Myocyte (in vitro differentiated cells): ENCODE data around the gene HTR4. TPM values are rescaled to one million over a fixed set of nuclear protein-coding genes. Genes with fewer than 3 reads are reported as not detected.

Experiments used
- DNase-seq: peaks from one replicate; pipeline ENCODE4 v3.0.0-alpha.2; 2012; ENCODE audit warnings: low read depth
- total RNA-seq: library from RNA; depleted of rRNA; stranded (reverse); fragments of >200 nt; gene quantifications from 2 replicates; pipeline ENCODE4 v1.2.3, GENCODE V29; 2014

Gene HTR4
- total RNA-seq, 1 donor from 2014 or later, result not detected

- DNase-seq, result peak; percentile 22
Observed at GRCh38 chr5:148615644-148616275, 38.6 kb downstream of the HTR4 start.

DNA sequence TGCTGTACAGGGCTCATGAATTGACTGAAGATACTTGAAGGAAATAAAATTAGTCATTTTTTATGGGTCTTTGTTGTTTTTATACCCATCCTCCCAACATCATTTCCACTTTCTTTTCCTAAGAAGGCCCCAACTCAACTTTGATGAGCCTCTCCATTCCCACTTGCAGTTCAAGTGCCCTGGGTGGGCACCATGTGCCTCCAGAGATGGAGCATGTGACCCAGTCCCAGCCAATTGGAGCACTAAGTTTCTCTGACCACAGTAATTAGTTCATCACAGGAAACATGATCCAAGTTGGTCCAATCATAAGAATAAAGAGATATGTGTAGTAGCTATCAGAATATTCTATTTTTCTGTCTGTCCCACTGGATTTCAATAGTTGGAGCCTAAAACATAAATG, 46.9 kb downstream of the HTR4 start:
- no peak for DNase-seq

DNA sequence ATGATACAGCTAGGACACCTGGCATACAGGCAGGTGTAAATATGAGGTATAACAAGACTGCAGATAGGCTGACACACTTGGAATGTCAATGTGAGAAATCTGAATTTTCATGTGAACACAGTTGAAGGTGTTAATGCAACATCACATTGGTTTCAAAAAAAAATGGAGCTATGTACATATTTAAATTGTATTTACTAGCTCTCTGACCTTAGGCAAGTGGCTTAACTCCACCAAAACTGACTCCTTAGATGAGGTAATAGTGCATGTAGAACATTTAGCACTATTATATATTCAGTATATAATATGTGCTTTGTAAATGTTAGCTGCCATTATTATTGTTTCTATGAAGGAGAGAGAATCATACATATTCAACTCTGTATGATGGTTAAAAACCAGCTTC, 48.0 kb downstream of the HTR4 start:
- DNase-seq, result no peak

GRCh38 chr5:148599187-148599586, 55.1 kb downstream of the HTR4 start:
- no peak for DNase-seq

DNA sequence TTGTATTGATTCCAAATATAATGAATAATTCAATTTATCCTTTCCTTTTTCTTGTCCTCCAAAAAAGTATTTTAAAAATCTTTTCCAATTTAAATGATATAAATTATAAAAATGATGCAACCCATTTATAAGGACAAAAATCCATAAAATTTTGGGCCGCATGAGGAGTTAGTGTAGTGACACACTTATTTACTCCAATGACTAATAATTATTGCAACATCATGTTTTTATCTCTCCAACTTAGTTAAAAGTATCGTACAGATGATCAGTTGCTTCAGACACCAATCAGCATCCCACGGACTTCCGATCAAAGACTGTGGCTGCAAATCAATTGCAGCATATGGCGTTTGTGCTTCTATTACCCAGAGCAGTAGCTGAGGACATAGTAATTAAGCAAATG, 58.6 kb downstream of the HTR4 start:
- DNase-seq, result no peak

DNA sequence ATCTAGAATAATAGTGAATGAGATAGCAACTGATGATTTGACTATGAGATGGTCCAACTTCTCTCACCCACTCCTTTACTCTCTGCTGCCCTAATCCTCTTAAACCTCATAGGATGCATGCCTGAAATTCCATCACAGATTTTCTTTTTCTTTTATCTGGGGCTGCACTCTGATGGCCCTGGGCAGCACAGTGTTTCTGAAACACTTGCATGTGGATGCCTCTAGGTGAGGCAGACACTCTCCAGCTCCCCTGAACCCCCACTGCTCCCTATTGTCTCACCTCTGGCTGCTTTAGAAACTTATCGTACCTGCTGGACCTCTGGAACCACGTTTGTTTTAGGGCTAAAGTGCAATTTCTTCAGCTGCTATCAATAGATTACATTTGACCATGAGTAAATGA, 67.5 kb downstream of the HTR4 start:
- DNase-seq, result no peak

DNA sequence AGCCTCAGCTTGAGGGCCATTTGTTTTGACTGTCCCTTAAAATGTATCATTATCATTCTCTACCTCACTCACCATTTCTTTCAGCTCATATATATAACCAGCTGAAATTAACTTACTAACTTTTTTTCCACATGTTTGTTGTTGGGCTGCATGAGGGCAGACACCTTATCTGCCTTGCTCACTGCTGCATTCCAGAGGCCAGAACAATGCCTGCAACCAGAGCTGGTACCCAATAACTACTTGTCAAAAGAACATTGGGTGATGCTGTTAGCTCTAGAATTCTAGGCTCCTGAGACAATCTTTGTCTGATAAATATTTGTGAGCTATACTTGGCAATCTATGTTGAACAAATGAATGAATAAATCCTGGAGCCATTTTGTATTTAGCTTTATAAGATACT, 68.3 kb downstream of the HTR4 start:
- no peak for DNase-seq

GRCh38 chr5:148584103-148584502, 70.2 kb downstream of the HTR4 start:
- no peak for DNase-seq

DNA sequence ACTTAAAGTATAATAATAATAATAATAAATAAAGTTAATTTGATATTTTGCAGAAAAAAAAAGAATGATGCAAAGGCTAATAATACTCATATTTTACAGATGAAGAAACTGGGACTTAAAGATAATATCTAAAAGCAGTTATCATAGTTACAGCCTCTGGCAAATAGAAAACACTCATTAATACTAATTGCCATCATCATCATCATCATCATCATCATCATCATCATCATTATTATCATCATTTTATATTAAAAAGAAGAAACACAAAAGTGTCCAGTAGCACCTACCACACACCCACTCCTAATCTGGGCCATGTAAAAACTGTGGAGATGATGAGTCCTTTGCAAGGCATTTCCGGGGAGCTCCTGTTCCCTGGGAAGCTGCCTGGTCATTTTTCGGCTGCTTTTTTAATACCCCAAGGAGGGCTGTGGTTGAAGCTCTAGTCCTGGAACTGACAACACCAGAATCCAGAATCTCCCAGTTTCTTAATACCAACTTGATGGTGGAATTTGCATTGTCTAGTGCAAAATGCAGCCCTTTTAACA, 70.8 kb downstream of the HTR4 start:
- no peak for DNase-seq

DNA sequence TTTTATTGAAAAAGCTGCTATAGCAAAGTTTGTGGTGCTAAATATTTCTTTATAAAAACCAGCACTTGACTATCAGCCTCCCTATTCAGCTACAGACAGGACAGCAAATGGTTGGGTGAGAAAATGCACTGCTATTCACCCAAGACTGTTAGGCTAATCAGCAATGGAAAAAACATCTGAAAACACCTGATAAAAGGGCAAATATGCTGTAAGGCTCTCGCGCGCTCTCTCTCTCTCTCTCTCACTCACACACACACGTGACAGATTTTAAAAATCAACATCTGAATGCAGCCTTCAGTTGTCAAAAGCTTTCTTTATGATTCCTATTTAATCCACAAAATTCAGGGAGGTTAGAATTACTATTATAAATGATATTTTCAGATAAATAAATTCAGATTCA, 80.2 kb downstream of the HTR4 start:
- no peak for DNase-seq

- no peak for DNase-seq
Observed at GRCh38 chr5:148573374-148573773, 81.0 kb downstream of the HTR4 start.

- DNase-seq, result no peak
Observed at GRCh38 chr5:148569948-148570347, 84.4 kb downstream of the HTR4 start.

- no peak for DNase-seq
Observed at GRCh38 chr5:148565148-148565547, 89.2 kb downstream of the HTR4 start.

DNA sequence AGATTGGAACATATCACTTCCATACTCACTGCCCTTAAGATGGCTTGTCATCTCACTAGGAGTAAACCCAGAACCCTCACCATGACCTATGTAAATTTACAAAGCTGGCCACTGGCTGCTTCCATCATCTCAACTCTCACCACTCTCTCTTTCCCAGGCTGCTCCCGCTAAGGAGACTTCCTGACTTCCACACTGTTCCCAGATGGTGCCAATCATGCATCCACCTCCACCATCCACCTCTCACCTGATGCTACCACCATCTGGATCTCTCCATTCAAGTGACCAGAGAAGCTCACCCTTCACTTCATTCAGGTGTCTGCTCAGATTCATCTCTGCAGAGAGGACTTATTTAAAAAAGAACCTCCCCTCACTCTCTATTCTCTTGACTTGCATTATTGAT, 91.3 kb downstream of the HTR4 start:
- no peak for DNase-seq

DNA sequence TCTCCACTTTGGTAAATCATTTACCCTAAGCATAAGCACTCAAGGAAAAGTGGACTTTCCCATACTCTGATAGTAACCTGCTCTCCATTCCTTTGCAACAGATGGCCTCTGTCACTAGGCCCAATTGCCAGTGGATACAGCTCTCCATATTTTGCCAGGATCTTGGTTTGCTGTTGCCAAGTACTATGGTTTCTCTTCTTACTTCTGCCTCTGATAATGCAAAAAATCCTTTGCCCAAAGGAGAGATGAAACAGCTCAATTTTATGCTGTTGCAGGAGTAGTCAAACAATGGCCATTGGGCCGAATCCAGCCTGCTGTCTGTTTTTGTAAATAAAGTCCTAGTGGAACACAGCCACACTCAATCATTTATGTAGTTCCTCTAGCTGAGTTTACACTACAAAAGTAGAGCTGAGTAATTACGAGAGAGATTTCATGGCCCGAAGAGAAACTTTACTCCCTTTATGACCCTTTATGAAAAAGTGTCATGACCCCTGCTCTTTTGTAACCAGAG, 92.5 kb downstream of the HTR4 start:
- DNase-seq, result no peak

GRCh38 chr5:148559461-148559860, 94.9 kb downstream of the HTR4 start:
- no peak for DNase-seq

DNA sequence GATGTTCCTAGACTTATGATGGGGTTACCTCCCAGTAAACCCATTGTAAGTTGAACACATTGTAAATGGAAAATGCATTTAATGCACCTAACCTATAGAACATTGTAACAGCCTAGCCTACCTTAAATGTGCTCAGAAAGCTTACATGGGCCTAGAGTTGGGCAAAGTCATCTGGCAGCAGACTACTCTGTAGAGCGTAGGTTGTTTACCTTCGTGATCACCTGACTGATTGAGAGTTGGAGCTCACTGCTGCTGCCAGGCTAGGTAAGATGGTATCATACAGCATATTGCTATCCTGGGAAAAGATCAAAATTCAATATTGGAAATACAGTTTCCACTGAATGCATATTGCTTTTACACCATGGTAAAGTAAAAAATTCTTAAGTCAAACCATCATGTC, 95.4 kb downstream of the HTR4 start:
- no peak for DNase-seq

DNA sequence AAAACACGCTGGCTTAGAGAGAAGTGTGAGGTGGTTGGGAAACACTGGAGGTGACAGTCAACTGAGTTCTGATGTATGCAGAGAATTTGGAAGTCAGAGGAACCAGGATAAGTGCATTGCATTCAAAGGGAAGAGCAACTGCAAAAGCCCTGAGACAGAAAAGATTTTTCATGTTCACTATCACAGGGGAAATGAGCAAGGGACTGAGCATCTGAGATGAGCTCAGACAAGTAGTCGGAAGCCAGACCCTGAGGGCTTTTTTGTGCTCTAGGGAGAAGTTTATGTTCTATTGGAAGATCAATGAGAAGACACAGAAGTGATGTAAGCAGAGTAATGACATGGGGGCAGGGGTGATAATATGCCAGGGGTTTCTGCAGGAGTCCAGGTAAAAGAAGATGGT, 97.5 kb downstream of the HTR4 start:
- DNase-seq, result no peak

DNA sequence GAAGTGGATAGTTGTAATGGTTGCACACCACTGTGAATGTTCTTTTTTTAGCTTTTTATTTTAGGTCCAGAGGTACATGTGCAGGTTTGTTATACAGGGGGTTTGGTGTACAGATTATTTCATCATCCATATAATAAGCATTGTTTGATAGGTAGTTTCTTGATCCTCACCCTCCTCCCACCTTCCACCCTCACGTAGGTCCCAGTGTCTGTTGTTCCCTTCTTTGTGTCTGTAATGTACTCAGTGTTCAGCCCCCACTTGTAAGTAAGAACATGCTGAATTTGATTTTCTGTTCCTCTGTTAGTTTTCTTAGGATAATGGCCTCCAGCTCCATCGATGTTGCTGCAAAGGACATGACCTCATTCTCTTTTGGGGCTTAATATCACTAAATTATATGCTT, 99.7 kb downstream of the HTR4 start:
- DNase-seq, result no peak

DNA sequence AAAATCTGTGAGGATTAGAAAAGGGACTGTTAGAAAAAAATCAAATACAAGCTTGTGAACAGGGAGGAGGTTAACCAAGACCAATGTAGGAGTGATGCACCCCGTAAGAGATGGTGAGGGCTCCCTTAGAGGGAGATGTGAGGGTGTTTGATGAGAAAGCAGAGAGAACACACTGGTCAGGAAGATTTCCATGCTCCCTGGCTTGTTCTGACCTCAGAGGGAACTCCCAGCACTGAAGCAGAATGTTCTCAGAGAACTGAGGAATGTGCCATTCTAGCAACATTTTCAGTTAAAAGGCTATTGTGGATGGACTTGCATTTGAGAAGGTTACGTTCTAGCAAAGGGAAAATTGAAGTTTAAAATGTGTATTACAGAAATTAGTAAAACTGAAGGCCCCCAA, 110.6 kb downstream of the HTR4 start:
- DNase-seq, result no peak

- peak; percentile 20 for DNase-seq
Observed at GRCh38 chr5:148542812-148543211, 111.5 kb downstream of the HTR4 start.

- peak; percentile 28 for DNase-seq
Observed at GRCh38 chr5:148541054-148541835, 113.1 kb downstream of the HTR4 start.

- no peak for DNase-seq
Observed at GRCh38 chr5:148540647-148541046, 113.7 kb downstream of the HTR4 start.
